Mucosa of descending colon (tissue), 3 donors: Measurements from ENCODE around the gene GNAZ. TPM values are rescaled to one million over a fixed set of nuclear protein-coding genes. Genes with fewer than 3 reads are reported as not detected.

Experiments used
- ATAC-seq: fragments of 200-7000 bp; cut with Tn5 transposase; one replicate; pipeline ENCODE4 v1.9.1; 2020; ENCODE audit warnings: mild to moderate bottlenecking, moderate library complexity
- DNase-seq, 3 donors: peaks; one replicate each; pipeline ENCODE4 v3.0.0-alpha.2; 2020
- H3K36me3 ChIP-seq: fragments of 200-600 bp; one replicate; pipeline ENCODE4 v1.8.0; 2021; ENCODE audit warnings: low read depth, mild to moderate bottlenecking
- H3K4me1 ChIP-seq: fragments of 200-600 bp; one replicate; pipeline ENCODE4 v1.8.0; 2021; ENCODE audit warnings: low read depth, mild to moderate bottlenecking
- H3K4me3 ChIP-seq: fragments of 200-600 bp; one replicate; pipeline ENCODE4 v1.8.0; 2021; ENCODE audit warnings: mild to moderate bottlenecking
- H3K9me3 ChIP-seq: fragments of 200-600 bp; one replicate; pipeline ENCODE4 v1.8.0; 2021; ENCODE audit warnings: mild to moderate bottlenecking
- CTCF ChIP-seq: fragments of 200-600 bp; IDR thresholded peaks from one replicate; pipeline ENCODE4 v1.8.0; 2022; ENCODE audit warnings: antibody characterized with exemption, mild to moderate bottlenecking
- intact Hi-C, 2 donors: fragments of 100-400 bp; cut with DNase I in 1 of 2; cut with micrococcal nuclease in 1 of 2; formaldehyde crosslinking; loops; one replicate each; pipeline versions ENCODE4 v1.11.0 to v1.11.1; 2022; cut with DNase I, micrococcal nuclease
- total RNA-seq, 3 donors: library from RNA; stranded (reverse); fragmentation: NEBNext Ultra II Directional in 2 of 3; extraction: Animal tissue kit (Norgen Biotek cat#: 25700) in 2 of 3; gene quantifications; one replicate each; pipeline versions ENCODE4 v1.2.1 to v1.2.4, GENCODE V29; 2021 to 2023
- donor health status: DM: no; HTN: no; CAD: no; lungs with moderate emphysema.
- donor health status: DM: no; HTN: no; CAD: no.
- donor health status: DM: no; HTN: yes; CAD: no.

The GNAZ gene
- total RNA-seq, 3 donors from 2014 or later, result 0.96 to 25.1 (median 1.7) TPM

GRCh38 chr22:23077627-23078461, 7.5 kb downstream of the GNAZ start:
- intact Hi-C loops, result loop anchor here in 1 of 2 donors (10.0 kb wide), 1 partner anchor 57 kb away; no protein-coding TSS in a partner anchor
- H3K36me3 ChIP-seq, result no peaks in the 10 kb centered on the region
- ATAC-seq, result no peak
- H3K4me3 ChIP-seq, result no peak overlapping the region
- no peaks in the 10 kb centered on the region for H3K4me1 ChIP-seq
- no peak for DNase-seq
- no peaks in the 10 kb centered on the region for H3K9me3 ChIP-seq
- TF ChIP-seq CTCF, result no peak

- intact Hi-C loops, result loop anchor here in 1 of 2 donors (10.0 kb wide), 1 partner anchor 56 kb away; no protein-coding TSS in a partner anchor
- Histone ChIP-seq H3K9me3 (no peaks in the 10 kb centered on the region), H3K36me3 (no peaks in the 10 kb centered on the region), H3K4me1 (no peaks in the 10 kb centered on the region), H3K4me3 (no peak overlapping the region)
- ATAC-seq, result no peak
- TF ChIP-seq CTCF, result no peak
- no peak for DNase-seq
Observed at GRCh38 chr22:23078462-23078787, 8.1 kb downstream of the GNAZ start.

- Histone ChIP-seq H3K9me3 (no peaks in the 10 kb centered on the region), H3K36me3 (no peaks in the 10 kb centered on the region), H3K4me3 (no peak overlapping the region), H3K4me1 (no peaks in the 10 kb centered on the region)
- intact Hi-C loops, result loop anchor here in 1 of 2 donors (10.0 kb wide), 1 partner anchor 55 kb away; no protein-coding TSS in a partner anchor
- DNase-seq (no peak), ATAC-seq (no peak)
- TF ChIP-seq CTCF, result no peak
Observed at GRCh38 chr22:23079240-23079768, 9.0 kb downstream of the GNAZ start.

GRCh38 chr22:23079814-23080521, 9.6 kb downstream of the GNAZ start:
- Histone ChIP-seq H3K36me3 (no peaks in the 10 kb centered on the region), H3K4me3 (no peak overlapping the region), H3K4me1 (no peaks in the 10 kb centered on the region), H3K9me3 (no peaks in the 10 kb centered on the region)
- TF ChIP-seq CTCF, result no peak
- intact Hi-C loops, result loop anchor here in 1 of 2 donors (10.0 kb wide), 1 partner anchor 55 kb away; no protein-coding TSS in a partner anchor
- DNase-seq (no peak), ATAC-seq (no peak)

GRCh38 chr22:23080613-23081290, 10.4 kb downstream of the GNAZ start:
- DNase-seq (no peak), ATAC-seq (no peak)
- intact Hi-C loops, result no loop called here
- TF ChIP-seq CTCF, result no peak
- no peaks in the 10 kb centered on the region for H3K36me3 ChIP-seq
- H3K4me3 ChIP-seq, result no peak overlapping the region
- H3K4me1 ChIP-seq, result no peaks in the 10 kb centered on the region
- no peaks in the 10 kb centered on the region for H3K9me3 ChIP-seq
